GM12878 (cell line): ENCODE results near the gene CADPS. TPM values are rescaled to one million over a fixed set of nuclear protein-coding genes. Genes with fewer than 3 reads are reported as not detected.

Source experiments
- ATAC-seq: fragments of 200-7000 bp; cut with Tn5 transposase; 3 replicates; pipeline ENCODE4 v1.9.1; 2020; ENCODE audit warnings: mild to moderate bottlenecking, moderate library complexity
- BruUV-seq: library from RNA; stranded (reverse); fragments of 400-500 nt; replicated peaks from 2 replicates; lab custom pipeline; 2021; lab: Mats Ljungman, UMichigan
- CTCF ChIA-PET: fragments of 300-600 bp; sonication (Branson Sonifier 250); formaldehyde crosslinking; extraction: SDS; loops from one replicate; lab custom pipeline; 2021; ENCODE audit warnings: inconsistent platforms; lab: Yijun Ruan, JAX
- POLR2A ChIA-PET: fragments of 350-600 bp; formaldehyde crosslinking; extraction: SDS; loops from one replicate; lab custom pipeline; 2021; ENCODE audit warnings: inconsistent platforms; lab: Charles Lee
- RAD21 ChIA-PET: fragments of 300-600 bp; sonication (Branson Sonifier 250); formaldehyde crosslinking; loops from one replicate; lab custom pipeline; 2023; ENCODE audit warnings: antibody characterized with exemption; ENCODE audit not compliant: unreplicated experiment; lab: Charles Lee
- SMC1A ChIA-PET: fragments of 300-600 bp; sonication (Branson Sonifier 250); formaldehyde crosslinking; loops from one replicate; lab custom pipeline; 2023; ENCODE audit not compliant: unreplicated experiment, uncharacterized antibody; lab: Charles Lee
- DNase-seq: peaks from one replicate; pipeline ENCODE4 v3.0.0-alpha.2; 2011; ENCODE audit warnings: low read depth, low spot score
- FAIRE-seq: peaks from 3 replicates; lab custom pipeline; 2011; peaks lifted over from hg19 to GRCh38; lab: Jason Lieb, UNC
- H2AFZ ChIP-seq: 2 replicates; pipeline ENCODE4 v1.6.0; 2011; ENCODE audit warnings: low read depth, low read length, control low read depth; ENCODE audit not compliant: control insufficient read depth
- H3K27ac ChIP-seq: 2 replicates; pipeline ENCODE4 v1.5.1; 2011; ENCODE audit warnings: control low read depth; ENCODE audit not compliant: control insufficient read depth, insufficient read depth
- H3K27me3 ChIP-seq, 2 experiments: replicated peaks in 1 of 2; 2 replicates each; pipeline versions ENCODE4 v1.6.0 to v1.6.1; 2011; ENCODE audit warnings: low read length in 1 of 2; ENCODE audit not compliant: control insufficient read depth in 2 of 2, insufficient read depth in 2 of 2
- H3K36me3 ChIP-seq, 2 experiments: 2 replicates each; pipeline ENCODE4 v1.5.1; 2011; ENCODE audit warnings: low read length in 1 of 2; ENCODE audit not compliant: control insufficient read depth in 2 of 2, insufficient read depth in 2 of 2
- H3K4me1 ChIP-seq: 2 replicates; pipeline ENCODE4 v1.6.1; 2011; ENCODE audit warnings: mild to moderate bottlenecking, low read length, moderate library complexity, mixed read lengths; ENCODE audit not compliant: control insufficient read depth, insufficient read depth
- H3K4me2 ChIP-seq: 2 replicates; pipeline ENCODE4 v1.6.0; 2011; ENCODE audit warnings: control low read depth; ENCODE audit not compliant: control insufficient read depth, insufficient read depth
- H3K4me3 ChIP-seq: fragments of 200-600 bp; sonication (generic); 2 replicates; pipeline ENCODE4 v1.5.1; 2016
- H3K79me2 ChIP-seq: 2 replicates; pipeline ENCODE4 v1.6.0; 2011; ENCODE audit warnings: low read length; ENCODE audit not compliant: control insufficient read depth, insufficient read depth
- H3K9ac ChIP-seq: 2 replicates; pipeline ENCODE4 v1.8.0; 2011; ENCODE audit warnings: low read length, control low read depth, mixed read lengths; ENCODE audit not compliant: control insufficient read depth, insufficient read depth
- H3K9me3 ChIP-seq: replicated peaks from 3 replicates; pipeline ENCODE4 v1.5.1; 2011; ENCODE audit warnings: mild to moderate bottlenecking, low read length; ENCODE audit not compliant: control insufficient read depth, insufficient read depth
- H4K20me1 ChIP-seq: 2 replicates; pipeline ENCODE4 v1.6.0; 2011; ENCODE audit not compliant: control insufficient read depth, insufficient read depth
- MEF2A ChIP-seq: IDR thresholded peaks from 2 replicates; pipeline ENCODE4 v1.6.1; 2011; ENCODE audit warnings: low read depth, mild to moderate bottlenecking, low read length, moderate library complexity; ENCODE audit not compliant: insufficient read depth
- PAX5 ChIP-seq: IDR thresholded peaks from 2 replicates; pipeline ENCODE4 v1.6.1; 2011; ENCODE audit warnings: low read depth, low read length, borderline replicate concordance
- STAT3 ChIP-seq: IDR thresholded peaks from 2 replicates; pipeline ENCODE4 v1.6.1; 2011; ENCODE audit warnings: low read depth, low read length, improper control_type of control experiment
- TAF1 ChIP-seq: IDR thresholded peaks from 2 replicates; pipeline ENCODE4 v1.6.1; 2011; ENCODE audit warnings: mild to moderate bottlenecking, low read depth, low read length, borderline replicate concordance
- YBX1 ChIP-seq: fragments of 450-650 bp; IDR thresholded peaks from 2 replicates; pipeline ENCODE4 v1.6.1; 2016; ENCODE audit warnings: antibody characterized with exemption
- YY1 ChIP-seq: IDR thresholded peaks from 2 replicates; pipeline ENCODE4 v1.6.1; 2011; ENCODE audit warnings: low read depth, mild to moderate bottlenecking, low read length
- ZNF274 ChIP-seq: IDR thresholded peaks from one replicate; pipeline ENCODE4 v1.8.0; 2011; ENCODE audit not compliant: insufficient read length, insufficient read depth
- ZNF622 ChIP-seq: fragments of 450-650 bp; IDR thresholded peaks from 2 replicates; pipeline ENCODE4 v1.6.1; 2017; ENCODE audit warnings: mild to moderate bottlenecking, inconsistent platforms
- WGBS: methylation state at CpG from one replicate; pipeline ENCODE4 v1.1.6; 2016; ENCODE audit warnings: low lambda C conversion rate; ENCODE audit not compliant: insufficient replicate concordance, insufficient coverage; ENCODE audit errors: missing lambda C conversion rate; 5-methylcytosine and 5-hydroxymethylcytosine counted together
- in situ Hi-C: fragments of 300-500 bp; cut with MboI; formaldehyde crosslinking; loops from 9 replicates; pipeline ENCODE4 v1.14.3; 2018; ENCODE audit warnings: mixed read lengths
- intact Hi-C: fragments of 100-400 bp; cut with micrococcal nuclease; formaldehyde crosslinking; loops from one replicate; pipeline ENCODE4 v1.14.2; 2022; ENCODE audit not compliant: unreplicated experiment
- polyA plus RNA-seq, 11 experiments: library from polyadenylated mRNA; depleted of rRNA in 4 of 11; unstranded in 6 of 11; stranded (reverse) in 5 of 11; fragments of >200 nt; fragmentation: Nextera tagmentation in 4 of 11; fragmentation: Illumina TruSeq in 1 of 11; extraction: Ambion mirVana in 4 of 11; extraction: Trizol in 1 of 11; gene quantifications; 1 replicate in 1 of 11; 2 replicates in 10 of 11; pipeline versions ENCODE4 v1.2.1 to v1.2.3, GENCODE V29; 2011 to 2016; ENCODE audit warnings: inconsistent platforms in 2 of 11, missing spikeins in 2 of 11, low read depth in 1 of 11
- total RNA-seq, 4 experiments: library from RNA; depleted of rRNA in 3 of 4; stranded (reverse); fragments of >200 nt in 3 of 4; fragmentation: Illumina TruSeq in 1 of 4; extraction: Trizol in 1 of 4; gene quantifications; 2 replicates each; pipeline versions ENCODE4 v1.2.1 to v1.2.3, GENCODE V29; 2013 to 2021
- TF ChIP-seq, protein P1 (sequence below): fragments of 450-650 bp; IDR thresholded peaks from 2 replicates; pipeline ENCODE4 v1.6.1; 2017; ENCODE audit warnings: borderline replicate concordance
- TF ChIP-seq, protein P2 (sequence below): fragments of 450-650 bp; IDR thresholded peaks from 2 replicates; pipeline ENCODE4 v1.6.1; 2018; ENCODE audit warnings: borderline replicate concordance, mild to moderate bottlenecking; ENCODE audit not compliant: partially characterized antibody

CADPS gene
- total and polyA plus RNA-seq, 10 of the 15 experiments (the other 5 are each of a cell fraction or from before 2014, with no cell fraction given): 0.20 TPM; not detected in 9

DNA sequence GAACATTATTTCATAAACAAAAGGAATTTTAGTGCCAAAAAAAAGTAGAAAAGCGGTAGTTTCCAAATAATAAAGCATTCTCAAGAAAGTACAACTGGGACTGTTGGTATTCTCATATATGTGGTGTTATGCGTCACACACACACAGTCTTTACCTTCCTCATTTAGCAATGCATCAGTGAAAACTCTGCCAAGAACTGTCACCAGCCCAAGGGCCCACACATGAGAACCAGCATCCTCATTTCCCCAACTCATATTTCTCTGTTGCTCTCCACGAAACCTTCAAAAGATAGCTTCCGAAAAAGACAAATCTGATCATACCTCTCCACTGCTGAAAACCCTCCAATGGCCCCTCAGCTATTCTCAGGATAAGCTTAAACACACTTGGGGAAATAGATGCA lies 150.7 kb downstream of the CADPS start:
- H3K9ac ChIP-seq: no peak overlapping the region
- in situ Hi-C loops: no loop called here
- no TSS peak for BruUV-seq
- no peak overlapping the region for H3K27ac ChIP-seq
- no peaks in the 10 kb centered on the region for H3K9me3 ChIP-seq
- intact Hi-C loops: no loop called here
- H2AFZ ChIP-seq: no peak overlapping the region
- ChIA-PET CTCF (no interaction called here), POLR2A (no interaction called here), SMC1A (interaction anchor here (1.5 kb wide), 1 partner anchor 14 kb away, joined by 3 read pairs; no protein-coding TSS in a partner anchor), RAD21 (no interaction called here)
- no peak for ATAC-seq
- DNase-seq: no peak
- H3K36me3 ChIP-seq: no peaks in the 10 kb centered on the region
- TF ChIP-seq PAX5: no peak
- TF ChIP-seq, protein P1, sequence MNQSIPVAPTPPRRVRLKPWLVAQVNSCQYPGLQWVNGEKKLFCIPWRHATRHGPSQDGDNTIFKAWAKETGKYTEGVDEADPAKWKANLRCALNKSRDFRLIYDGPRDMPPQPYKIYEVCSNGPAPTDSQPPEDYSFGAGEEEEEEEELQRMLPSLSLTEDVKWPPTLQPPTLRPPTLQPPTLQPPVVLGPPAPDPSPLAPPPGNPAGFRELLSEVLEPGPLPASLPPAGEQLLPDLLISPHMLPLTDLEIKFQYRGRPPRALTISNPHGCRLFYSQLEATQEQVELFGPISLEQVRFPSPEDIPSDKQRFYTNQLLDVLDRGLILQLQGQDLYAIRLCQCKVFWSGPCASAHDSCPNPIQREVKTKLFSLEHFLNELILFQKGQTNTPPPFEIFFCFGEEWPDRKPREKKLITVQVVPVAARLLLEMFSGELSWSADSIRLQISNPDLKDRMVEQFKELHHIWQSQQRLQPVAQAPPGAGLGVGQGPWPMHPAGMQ: no peak
- TF ChIP-seq YBX1: no peak
- TF ChIP-seq STAT3: no peak
- no peak for TF ChIP-seq ZNF274
- no peak for TF ChIP-seq MEF2A
- TF ChIP-seq YY1: no peak
- no peak for TF ChIP-seq TAF1
- TF ChIP-seq, protein P2, sequence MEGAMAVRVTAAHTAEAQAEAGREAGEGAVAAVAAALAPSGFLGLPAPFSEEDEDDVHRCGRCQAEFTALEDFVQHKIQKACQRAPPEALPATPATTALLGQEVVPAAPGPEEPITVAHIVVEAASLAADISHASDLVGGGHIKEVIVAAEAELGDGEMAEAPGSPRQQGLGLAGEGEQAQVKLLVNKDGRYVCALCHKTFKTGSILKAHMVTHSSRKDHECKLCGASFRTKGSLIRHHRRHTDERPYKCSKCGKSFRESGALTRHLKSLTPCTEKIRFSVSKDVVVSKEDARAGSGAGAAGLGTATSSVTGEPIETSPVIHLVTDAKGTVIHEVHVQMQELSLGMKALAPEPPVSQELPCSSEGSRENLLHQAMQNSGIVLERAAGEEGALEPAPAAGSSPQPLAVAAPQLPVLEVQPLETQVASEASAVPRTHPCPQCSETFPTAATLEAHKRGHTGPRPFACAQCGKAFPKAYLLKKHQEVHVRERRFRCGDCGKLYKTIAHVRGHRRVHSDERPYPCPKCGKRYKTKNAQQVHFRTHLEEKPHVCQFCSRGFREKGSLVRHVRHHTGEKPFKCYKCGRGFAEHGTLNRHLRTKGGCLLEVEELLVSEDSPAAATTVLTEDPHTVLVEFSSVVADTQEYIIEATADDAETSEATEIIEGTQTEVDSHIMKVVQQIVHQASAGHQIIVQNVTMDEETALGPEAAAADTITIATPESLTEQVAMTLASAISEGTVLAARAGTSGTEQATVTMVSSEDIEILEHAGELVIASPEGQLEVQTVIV: no peak
- TF ChIP-seq ZNF622: no peak
- no peak overlapping the region for H3K4me2 ChIP-seq
- no peak overlapping the region for H3K4me3 ChIP-seq
- no peaks in the 10 kb centered on the region for H3K79me2 ChIP-seq
- H3K27me3 ChIP-seq: no peaks in the 10 kb centered on the region; a peak in 1 of 4 replicates
- no peaks in the 10 kb centered on the region for H3K4me1 ChIP-seq
- no peaks in the 10 kb centered on the region for H4K20me1 ChIP-seq
- no peak for FAIRE-seq
- 16% methylated on average over 4 of the region's 4 CpGs for WGBS
